Liver (tissue), 9 donors: Measurements from ENCODE around the gene ZFYVE27. TPM values are rescaled to one million over a fixed set of nuclear protein-coding genes. Genes with fewer than 3 reads are reported as not detected.
A peak's percentile ranks its signal among the peaks of the same experiment; 100 is the strongest.

Experiments
- DNase-seq: peaks from one replicate; pipeline ENCODE4 v3.0.0-alpha.2; 2017; ENCODE audit warnings: low spot score
- H3K27ac ChIP-seq, 2 donors: one replicate each; pipeline ENCODE4 v1.7.0; 2013; ENCODE audit warnings: inconsistent platforms in 2 of 2, low read length in 2 of 2, control low read depth in 1 of 2, low read depth in 1 of 2, mild to moderate bottlenecking in 1 of 2
- H3K27me3 ChIP-seq, 4 donors: one replicate each; pipeline versions ENCODE4 v1.6.1 to v1.7.0; 2013; ENCODE audit warnings: low read length in 3 of 4, inconsistent platforms in 1 of 4, mild to moderate bottlenecking in 1 of 4, moderate library complexity in 1 of 4; ENCODE audit not compliant: control insufficient read depth in 4 of 4, insufficient read depth in 4 of 4
- H3K36me3 ChIP-seq, 4 donors: one replicate each; pipeline versions ENCODE4 v1.6.1 to v1.7.0; 2013; ENCODE audit warnings: low read length in 3 of 4, mild to moderate bottlenecking in 3 of 4, low read depth in 1 of 4, moderate library complexity in 1 of 4; ENCODE audit not compliant: control insufficient read depth in 4 of 4, insufficient read depth in 3 of 4
- H3K4me1 ChIP-seq, 4 donors: one replicate each; pipeline versions ENCODE4 v1.6.1 to v1.7.0; 2013; ENCODE audit warnings: low read length in 3 of 4, mild to moderate bottlenecking in 3 of 4, moderate library complexity in 1 of 4; ENCODE audit not compliant: control insufficient read depth in 4 of 4, insufficient read depth in 4 of 4
- H3K4me3 ChIP-seq, 3 donors: one replicate each; pipeline versions ENCODE4 v1.6.1 to v1.7.0; 2013; ENCODE audit warnings: low read length in 3 of 3, control low read depth in 1 of 3, low read depth in 1 of 3, mild to moderate bottlenecking in 1 of 3
- H3K9ac ChIP-seq, 2 donors: one replicate each; pipeline ENCODE4 v1.7.0; 2013; ENCODE audit warnings: low read length in 2 of 2, mild to moderate bottlenecking in 2 of 2, moderate library complexity in 2 of 2, control low read depth in 1 of 2, low read depth in 1 of 2
- H3K9me3 ChIP-seq, 4 donors: one replicate each; pipeline versions ENCODE4 v1.6.1 to v1.7.0; 2013; ENCODE audit warnings: low read length in 3 of 4; ENCODE audit not compliant: control insufficient read depth in 4 of 4
- ATF3 ChIP-seq: IDR thresholded peaks from 2 replicates; pipeline ENCODE4 v1.6.1; 2016; ENCODE audit warnings: antibody characterized with exemption
- CTCF ChIP-seq: fragments of 150-350 bp; IDR thresholded peaks from 2 replicates; pipeline ENCODE4 v1.5.1; 2017; ENCODE audit warnings: improper control_type of control experiment, low read depth, low read length; ENCODE audit not compliant: missing input control
- EGR1 ChIP-seq, 2 donors: IDR thresholded peaks; 2 replicates each; pipeline ENCODE4 v1.6.1; 2016 to 2018; ENCODE audit warnings: antibody characterized with exemption in 2 of 2, low read depth in 2 of 2
- FOXA1 ChIP-seq: IDR thresholded peaks from 2 replicates; pipeline ENCODE4 v1.6.1; 2016; ENCODE audit warnings: antibody characterized with exemption
- HNF4G ChIP-seq: IDR thresholded peaks from 2 replicates; pipeline ENCODE4 v1.6.1; 2016; ENCODE audit warnings: antibody characterized with exemption
- JUND ChIP-seq, 2 donors: IDR thresholded peaks; 2 replicates each; pipeline ENCODE4 v1.6.1; 2016; ENCODE audit warnings: antibody characterized with exemption in 2 of 2
- MAX ChIP-seq: IDR thresholded peaks from 2 replicates; pipeline ENCODE4 v1.6.1; 2016; ENCODE audit warnings: antibody characterized with exemption
- NR2F2 ChIP-seq: IDR thresholded peaks from 2 replicates; pipeline ENCODE4 v1.6.1; 2016; ENCODE audit warnings: antibody characterized with exemption
- RAD21 ChIP-seq, 2 donors: IDR thresholded peaks; 2 replicates each; pipeline ENCODE4 v1.6.1; 2016; ENCODE audit warnings: antibody characterized with exemption in 2 of 2, mild to moderate bottlenecking in 2 of 2
- REST ChIP-seq: IDR thresholded peaks from 2 replicates; pipeline ENCODE4 v1.6.1; 2016; ENCODE audit warnings: antibody characterized with exemption, mild to moderate bottlenecking
- RXRA ChIP-seq, 2 donors: IDR thresholded peaks; 2 replicates each; pipeline ENCODE4 v1.6.1; 2017 to 2018; ENCODE audit warnings: antibody characterized with exemption in 2 of 2, mild to moderate bottlenecking in 1 of 2
- SP1 ChIP-seq: IDR thresholded peaks from 2 replicates; pipeline ENCODE4 v1.6.1; 2018; ENCODE audit warnings: antibody characterized with exemption, mild to moderate bottlenecking
- TAF1 ChIP-seq: conservative IDR thresholded peaks from 2 replicates; pipeline ENCODE4 v1.6.1; 2016; ENCODE audit warnings: antibody characterized with exemption, mild to moderate bottlenecking
- YY1 ChIP-seq: IDR thresholded peaks from 2 replicates; pipeline ENCODE4 v1.6.1; 2016; ENCODE audit warnings: antibody characterized with exemption, mild to moderate bottlenecking
- ZBTB33 ChIP-seq: IDR thresholded peaks from 2 replicates; pipeline ENCODE4 v1.6.1; 2016; ENCODE audit warnings: antibody characterized with exemption
- WGBS: extraction: QIAGEN DNeasy Blood & Tissue Kit; methylation state at CpG from one replicate; pipeline ENCODE4 v1.1.7; 2013; 5-methylcytosine and 5-hydroxymethylcytosine counted together
- polyA plus RNA-seq, 2 donors: library from polyadenylated mRNA; stranded (reverse) in 1 of 2; unstranded in 1 of 2; fragments of 200-250 nt in 1 of 2; fragments of >200 nt in 1 of 2; fragmentation: Nextera tagmentation in 1 of 2; extraction: Ambion mirVana in 1 of 2; gene quantifications; one replicate each; pipeline versions ENCODE4 v1.2.1 to v1.2.3, GENCODE V29; 2013 to 2015
- total RNA-seq, 2 donors: library from RNA; depleted of rRNA; stranded (reverse); fragments of >200 nt; gene quantifications; one replicate each; pipeline ENCODE4 v1.2.3, GENCODE V29; 2014
- donor health status: healthy.
- donor health status: healthy.
- donor health status: healthy.
- donor health status: healthy.
- donor health status: healthy.

Gene ZFYVE27
- total and polyA plus RNA-seq, 4 donors: 10.2 to 25.9 (median 13.1) TPM

- Histone ChIP-seq H3K4me1 (peaks cover 0 to 6% (median 2%) of the 10 kb centered on the region in 4 donors), H3K27ac (no peak overlapping the region), H3K9ac (no peak overlapping the region), H3K27me3 (no peaks in the 10 kb centered on the region), H3K4me3 (no peak overlapping the region), H3K36me3 (no peaks in the 10 kb centered on the region), H3K9me3 (no peaks in the 10 kb centered on the region)
- 61% methylated on average over 9 of the region's 9 CpGs for WGBS
- DNase-seq: peak; percentile 69
- no peak for TF ChIP-seq YY1
- TF ChIP-seq NR2F2: no peak
- TF ChIP-seq JUND (IDR thresholded peaks at IDR 0.05): no peak
- no peak for TF ChIP-seq HNF4G
- TF ChIP-seq RXRA (IDR thresholded peaks at IDR 0.05): no peak
- TF ChIP-seq EGR1 (IDR thresholded peaks at IDR 0.05; ENCODE audit: low read depth in 2 of 2): no peak
- TF ChIP-seq ZBTB33: no peak
- peak; percentile 94 for TF ChIP-seq CTCF
- TF ChIP-seq REST: no peak
- TF ChIP-seq FOXA1: no peak
- no peak for TF ChIP-seq ATF3
- TF ChIP-seq MAX: no peak
- TF ChIP-seq RAD21 (IDR thresholded peaks at IDR 0.05): peak; percentile 99 to 100
- no peak for TF ChIP-seq SP1
- no peak for TF ChIP-seq TAF1
Observed at GRCh38 chr10:97731346-97732051, 5.4 kb upstream of the ZFYVE27 start.

GRCh38 chr10:97732052-97732359 lies 4.9 kb upstream of the ZFYVE27 start:
- Histone ChIP-seq H3K4me3 (no peak overlapping the region), H3K36me3 (no peaks in the 10 kb centered on the region), H3K9ac (no peak overlapping the region), H3K27me3 (no peaks in the 10 kb centered on the region), H3K4me1 (peaks cover 0 to 5% (median 2%) of the 10 kb centered on the region in 4 donors), H3K9me3 (no peaks in the 10 kb centered on the region), H3K27ac (no peak overlapping the region)
- no peak for DNase-seq
- WGBS: 70% methylated on average over 4 of the region's 4 CpGs
- peak in 1 of 2 donors; percentile 23 for TF ChIP-seq RAD21 (IDR thresholded peaks at IDR 0.05)
- TF ChIP-seq FOXA1: no peak
